GM23338 (cell line): Measurements from ENCODE around the gene HOXA3.

ENCODE experiments used
- CTCF ChIP-seq, 2 experiments: fragments of 200-600 bp in 1 of 2; sonication (generic) in 1 of 2; conservative IDR thresholded peaks; 2 replicates each; pipeline versions ENCODE4 v1.5.1 to v1.6.1; 2016 to 2017; ENCODE audit warnings: antibody characterized with exemption in 2 of 2, low read depth in 2 of 2, mild to moderate bottlenecking in 2 of 2, moderate library complexity in 1 of 2
- EZH2 ChIP-seq: fragments of 200-600 bp; sonication (generic); IDR thresholded peaks from one replicate; pipeline ENCODE4 v1.8.0; 2017; ENCODE audit warnings: antibody characterized with exemption, mild to moderate bottlenecking, low read depth; ENCODE audit not compliant: unreplicated experiment
- EZH2phosphoT487 ChIP-seq: fragments of 200-600 bp; sonication (generic); IDR thresholded peaks from one replicate; pipeline ENCODE4 v1.8.1; 2018; ENCODE audit warnings: antibody characterized with exemption; ENCODE audit not compliant: unreplicated experiment
- POLR2AphosphoS5 ChIP-seq: IDR thresholded peaks from 2 replicates; pipeline ENCODE4 v1.6.1; 2016; ENCODE audit warnings: antibody characterized with exemption, low read depth
- TF ChIP-seq, protein P1 (sequence below): IDR thresholded peaks from one replicate; pipeline ENCODE4 v1.6.1; 2018; ENCODE audit warnings: antibody characterized with exemption; ENCODE audit not compliant: unreplicated experiment

DNA sequence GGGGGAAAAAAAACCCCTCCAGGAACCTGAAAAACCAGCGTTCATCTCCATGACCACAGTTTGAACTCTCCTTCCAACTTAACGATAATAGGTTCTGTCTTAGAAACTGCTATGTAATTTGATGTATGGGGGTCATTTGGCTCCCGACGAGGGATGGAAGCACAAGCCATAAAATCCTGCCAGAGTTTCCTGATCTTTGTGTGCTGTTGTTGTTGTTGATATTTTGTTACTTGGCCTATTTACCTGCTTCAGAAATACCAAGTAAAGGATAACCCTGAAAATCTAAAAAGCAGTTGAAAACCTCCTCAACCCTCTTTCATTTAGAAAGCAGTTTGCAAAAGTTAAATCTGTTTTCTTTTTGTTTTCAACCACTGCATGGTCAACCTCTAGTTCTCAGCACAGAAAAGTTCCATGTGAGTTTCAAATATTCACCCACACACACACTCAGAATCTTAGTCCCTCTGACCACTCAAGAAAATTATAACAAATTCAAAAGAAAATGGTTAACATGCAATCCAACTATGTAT, 40.6 kb downstream of the HOXA3 start:
- TF ChIP-seq CTCF (conservative IDR thresholded peaks at IDR 0.05; ENCODE audit: low read depth in 2 of 2) (no peak), EZH2phosphoT487 (no peak), POLR2AphosphoS5 (no peak), EZH2 (peak; percentile 92)
- TF ChIP-seq, protein P1, sequence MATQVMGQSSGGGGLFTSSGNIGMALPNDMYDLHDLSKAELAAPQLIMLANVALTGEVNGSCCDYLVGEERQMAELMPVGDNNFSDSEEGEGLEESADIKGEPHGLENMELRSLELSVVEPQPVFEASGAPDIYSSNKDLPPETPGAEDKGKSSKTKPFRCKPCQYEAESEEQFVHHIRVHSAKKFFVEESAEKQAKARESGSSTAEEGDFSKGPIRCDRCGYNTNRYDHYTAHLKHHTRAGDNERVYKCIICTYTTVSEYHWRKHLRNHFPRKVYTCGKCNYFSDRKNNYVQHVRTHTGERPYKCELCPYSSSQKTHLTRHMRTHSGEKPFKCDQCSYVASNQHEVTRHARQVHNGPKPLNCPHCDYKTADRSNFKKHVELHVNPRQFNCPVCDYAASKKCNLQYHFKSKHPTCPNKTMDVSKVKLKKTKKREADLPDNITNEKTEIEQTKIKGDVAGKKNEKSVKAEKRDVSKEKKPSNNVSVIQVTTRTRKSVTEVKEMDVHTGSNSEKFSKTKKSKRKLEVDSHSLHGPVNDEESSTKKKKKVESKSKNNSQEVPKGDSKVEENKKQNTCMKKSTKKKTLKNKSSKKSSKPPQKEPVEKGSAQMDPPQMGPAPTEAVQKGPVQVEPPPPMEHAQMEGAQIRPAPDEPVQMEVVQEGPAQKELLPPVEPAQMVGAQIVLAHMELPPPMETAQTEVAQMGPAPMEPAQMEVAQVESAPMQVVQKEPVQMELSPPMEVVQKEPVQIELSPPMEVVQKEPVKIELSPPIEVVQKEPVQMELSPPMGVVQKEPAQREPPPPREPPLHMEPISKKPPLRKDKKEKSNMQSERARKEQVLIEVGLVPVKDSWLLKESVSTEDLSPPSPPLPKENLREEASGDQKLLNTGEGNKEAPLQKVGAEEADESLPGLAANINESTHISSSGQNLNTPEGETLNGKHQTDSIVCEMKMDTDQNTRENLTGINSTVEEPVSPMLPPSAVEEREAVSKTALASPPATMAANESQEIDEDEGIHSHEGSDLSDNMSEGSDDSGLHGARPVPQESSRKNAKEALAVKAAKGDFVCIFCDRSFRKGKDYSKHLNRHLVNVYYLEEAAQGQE, result no peak
